ENCODE results near the gene MAP3K13.
"Not testable (repeated sequence)": the region's sequence is repeated elsewhere in the genome, so short reads cannot be mapped to it uniquely, and the experiment has no call there.

Gene MAP3K13

GRCh38 chr3:185399737-185400667 is 37.1 kb downstream of the MAP3K13 start:
- no peak for DNase-seq

- no peak for DNase-seq
Measured at GRCh38 chr3:185400866-185401265, 37.9 kb downstream of the MAP3K13 start.

- DNase-seq: no peak
Measured at GRCh38 chr3:185401319-185401955, 38.5 kb downstream of the MAP3K13 start.

- DNase-seq: no peak
Measured at GRCh38 chr3:185402561-185402960, 39.6 kb downstream of the MAP3K13 start.

GRCh38 chr3:185403002-185403401 is 40.1 kb downstream of the MAP3K13 start:
- no peak for DNase-seq

GRCh38 chr3:185405243-185405642 is 42.3 kb downstream of the MAP3K13 start:
- DNase-seq: no peak

- DNase-seq: no peak
Measured at GRCh38 chr3:185405664-185406063, 42.7 kb downstream of the MAP3K13 start.

- DNase-seq: no peak
Measured at GRCh38 chr3:185406121-185406620, 43.2 kb downstream of the MAP3K13 start.

GRCh38 chr3:185409957-185410356 is 47.0 kb downstream of the MAP3K13 start:
- no peak for DNase-seq

- no peak for DNase-seq
Measured at GRCh38 chr3:185411133-185411532, 48.2 kb downstream of the MAP3K13 start.

GRCh38 chr3:185416513-185416912 is 53.6 kb downstream of the MAP3K13 start:
- DNase-seq: no peak

GRCh38 chr3:185418561-185418977 is 55.6 kb downstream of the MAP3K13 start:
- not testable (repeated sequence) for DNase-seq

- no peak for DNase-seq
Measured at GRCh38 chr3:185420762-185421161, 57.8 kb downstream of the MAP3K13 start.

- DNase-seq: no peak
Measured at GRCh38 chr3:185421577-185422232, 58.8 kb downstream of the MAP3K13 start.

GRCh38 chr3:185422677-185423076 is 59.7 kb downstream of the MAP3K13 start:
- no peak for DNase-seq

GRCh38 chr3:185423178-185423577 is 60.2 kb downstream of the MAP3K13 start:
- no peak for DNase-seq

GRCh38 chr3:185424435-185424834 is 61.5 kb downstream of the MAP3K13 start:
- DNase-seq: no peak

- DNase-seq: no peak
Measured at GRCh38 chr3:185430375-185430774, 67.4 kb downstream of the MAP3K13 start.

GRCh38 chr3:185439745-185440466 is 77.0 kb downstream of the MAP3K13 start:
- DNase-seq: no peak

GRCh38 chr3:185442031-185442430 is 79.1 kb downstream of the MAP3K13 start:
- DNase-seq: no peak

- no peak for DNase-seq
Measured at GRCh38 chr3:185444329-185444728, 81.4 kb downstream of the MAP3K13 start.

- DNase-seq: no peak
Measured at GRCh38 chr3:185448107-185448506, 85.2 kb downstream of the MAP3K13 start.

GRCh38 chr3:185451432-185451831 is 88.5 kb downstream of the MAP3K13 start:
- not testable (repeated sequence) for DNase-seq

Measured in activated naive CD4-positive, alpha-beta T cell treated with Interleukin-2 at 50 U/mL for 16 hours (primary cell).